MCF 10A (cell line): ENCODE measurements around the gene ACTN4. TPM values are rescaled to one million over a fixed set of nuclear protein-coding genes. Genes with fewer than 3 reads are reported as not detected.

Source experiments
- BruUV-seq: library from RNA; stranded (reverse); fragments of 400-500 nt; replicated peaks from 2 replicates; lab custom pipeline; 2021; lab: Mats Ljungman, UMichigan
- CTCF ChIA-PET: fragments of 300-600 bp; sonication (Branson Sonifier 250); formaldehyde crosslinking; extraction: SDS; loops from one replicate; lab custom pipeline; 2021; ENCODE audit warnings: antibody characterized with exemption, inconsistent platforms; lab: Yijun Ruan, JAX
- POLR2A ChIA-PET: fragments of 300-600, 350-650 bp; sonication (Branson Sonifier 250); formaldehyde crosslinking; extraction: SDS; loops from one replicate; lab custom pipeline; 2020; ENCODE audit warnings: antibody characterized with exemption, inconsistent platforms; lab: Yijun Ruan, JAX
- DNase-seq: peaks from one replicate; pipeline ENCODE4 v3.0.0-alpha.2; 2018; ENCODE audit not compliant: unreplicated experiment
- H3K27ac Mint-ChIP-seq: one replicate; pipeline ENCODE4 v1.8.0; 2022; ENCODE audit warnings: mild to moderate bottlenecking, low read depth, mixed read lengths; ENCODE audit not compliant: unreplicated experiment
- H3K27me3 Mint-ChIP-seq: one replicate; pipeline ENCODE4 v1.8.0; 2022; ENCODE audit warnings: mixed read lengths; ENCODE audit not compliant: insufficient read depth, unreplicated experiment
- H3K36me3 Mint-ChIP-seq: one replicate; pipeline ENCODE4 v1.8.0; 2022; ENCODE audit warnings: mild to moderate bottlenecking, moderate library complexity, mixed read lengths; ENCODE audit not compliant: insufficient read depth, unreplicated experiment
- H3K4me1 Mint-ChIP-seq: one replicate; pipeline ENCODE4 v1.8.0; 2022; ENCODE audit warnings: mixed read lengths; ENCODE audit not compliant: insufficient read depth, unreplicated experiment
- H3K4me3 Mint-ChIP-seq: one replicate; pipeline ENCODE4 v1.8.0; 2022; ENCODE audit warnings: mild to moderate bottlenecking, moderate library complexity, mixed read lengths; ENCODE audit not compliant: unreplicated experiment
- H3K9me3 Mint-ChIP-seq: one replicate; pipeline ENCODE4 v1.8.0; 2022; ENCODE audit warnings: mixed read lengths; ENCODE audit not compliant: unreplicated experiment
- CTCF ChIP-seq: fragments of 200-600 bp; IDR thresholded peaks from one replicate; pipeline ENCODE4 v1.8.0; 2022; ENCODE audit warnings: antibody characterized with exemption, mild to moderate bottlenecking; ENCODE audit not compliant: unreplicated experiment
- intact Hi-C: fragments of 100-400 bp; cut with micrococcal nuclease; formaldehyde crosslinking; loops from 2 replicates; pipeline ENCODE4 v1.14.1; 2022
- total RNA-seq: library from RNA; stranded (reverse); gene quantifications from 2 replicates; pipeline ENCODE4 v1.2.3, GENCODE V29; 2022

The ACTN4 gene
- total RNA-seq, 1 experiment from 2014 or later = 300 TPM

DNA sequence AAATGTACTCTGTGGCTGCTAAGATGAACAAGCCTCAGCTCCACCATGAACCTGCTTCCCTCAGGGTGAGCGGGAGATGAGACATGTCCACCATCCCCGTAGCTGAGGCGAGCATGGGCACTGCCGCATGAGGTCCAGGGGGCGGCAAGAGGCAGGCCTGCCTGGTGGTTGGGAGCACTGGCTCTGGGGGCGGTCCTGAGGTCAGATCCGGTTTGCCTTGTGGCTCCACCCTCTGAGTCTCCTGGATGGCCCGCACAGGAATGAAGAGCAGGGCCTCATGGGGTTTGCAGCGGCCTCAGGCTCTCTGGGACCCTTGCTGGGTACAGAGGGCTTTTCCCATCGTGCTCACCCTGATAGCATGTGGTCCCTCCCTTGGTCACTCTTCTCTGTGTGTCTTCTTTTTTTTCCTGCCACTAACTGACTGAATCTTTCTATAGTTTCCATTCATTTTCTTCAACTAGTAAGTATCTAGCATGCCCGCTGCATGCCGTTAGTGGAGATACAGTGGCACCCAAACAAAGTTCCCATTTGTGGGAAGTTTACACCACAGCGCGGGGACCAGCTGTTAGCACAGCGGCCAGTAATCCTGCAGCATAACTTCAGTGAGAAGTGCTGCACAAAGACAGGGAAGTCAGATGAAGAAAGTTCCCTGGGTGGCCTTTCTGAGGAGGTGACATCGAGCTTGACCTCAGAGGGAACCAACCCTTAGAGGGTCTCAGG, 59.5 kb downstream of the ACTN4 start:
- Mint-ChIP-seq H3K27ac (peak overlapping the region; percentile 64), H3K9me3 (no peaks in the 10 kb centered on the region), H3K4me3 (no peak overlapping the region), H3K27me3 (no peaks in the 10 kb centered on the region), H3K4me1 (peaks cover 11% of the 10 kb centered on the region), H3K36me3 (peaks cover 93% of the 10 kb centered on the region)
- BruUV-seq = no TSS peak
- CTCF ChIA-PET = interaction anchor here (0.5 to 1.0 kb wide), 2 partner anchors 23 to 68 kb away, joined by 3 read pairs; no protein-coding TSS in a partner anchor
- no peak for TF ChIP-seq CTCF
- POLR2A ChIA-PET = interaction anchor here (0.7 kb wide), 2 partner anchors 60 to 132 kb away, joined by 3 to 4 read pairs; partner anchors contain the start of gene ACTN4
- intact Hi-C loops = no loop called here
- DNase-seq = no peak

DNA sequence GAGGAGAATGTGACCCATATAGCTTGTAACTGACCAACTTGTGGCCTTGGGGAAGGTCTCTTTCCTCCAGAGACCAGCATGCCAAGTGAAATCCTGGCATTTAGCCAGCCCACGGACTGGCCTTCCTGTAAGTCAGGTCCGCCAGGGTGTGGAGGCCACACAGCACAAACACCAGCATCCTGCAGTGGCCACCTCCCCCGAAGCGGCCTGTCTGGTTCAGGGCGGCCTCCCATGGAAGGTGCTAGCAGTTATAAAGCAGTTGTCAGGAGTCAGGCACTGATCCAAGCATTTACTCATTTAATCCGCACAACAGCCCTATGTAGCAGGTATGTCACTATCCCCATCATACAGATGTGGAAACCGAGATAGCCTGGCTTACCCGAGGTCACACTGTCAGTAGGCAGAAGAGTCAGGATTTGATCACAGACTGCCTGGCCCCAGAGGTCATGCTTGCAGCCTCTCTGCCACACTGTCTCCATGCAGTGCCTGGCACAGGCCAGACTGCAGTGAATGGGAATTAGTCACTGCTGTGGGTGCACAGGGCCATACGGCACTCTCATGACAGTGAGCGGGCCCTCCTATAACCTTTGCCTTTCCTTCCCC, 60.2 kb downstream of the ACTN4 start:
- POLR2A ChIA-PET = interaction anchor here (0.7 kb wide), 1 partner anchor 131 kb away, joined by 4 read pairs; no protein-coding TSS in a partner anchor
- peak overlapping the region; percentile 64 for H3K27ac Mint-ChIP-seq
- H3K9me3 Mint-ChIP-seq = no peaks in the 10 kb centered on the region
- H3K4me1 Mint-ChIP-seq = peaks cover 11% of the 10 kb centered on the region
- H3K27me3 Mint-ChIP-seq = no peaks in the 10 kb centered on the region
- H3K4me3 Mint-ChIP-seq = no peak overlapping the region
- intact Hi-C loops = no loop called here
- no peak for TF ChIP-seq CTCF
- BruUV-seq = no TSS peak
- DNase-seq = no peak
- peaks cover 93% of the 10 kb centered on the region for H3K36me3 Mint-ChIP-seq
- CTCF ChIA-PET = no interaction called here

- Mint-ChIP-seq H3K4me1 (peaks cover 11% of the 10 kb centered on the region), H3K4me3 (no peak overlapping the region), H3K36me3 (peaks cover 95% of the 10 kb centered on the region), H3K9me3 (no peaks in the 10 kb centered on the region), H3K27me3 (no peaks in the 10 kb centered on the region), H3K27ac (peak overlapping the region; percentile 64)
- no peak for DNase-seq
- no TSS peak for BruUV-seq
- ChIA-PET POLR2A (no interaction called here), CTCF (no interaction called here)
- intact Hi-C loops = no loop called here
- TF ChIP-seq CTCF = no peak
These were observed 61.1 kb downstream of the ACTN4 start for GRCh38 chr19:38708413-38709024.

GRCh38 chr19:38709119-38709518, 61.7 kb downstream of the ACTN4 start:
- ChIA-PET CTCF (interaction anchor here (0.5 to 0.6 kb wide), 2 partner anchors 164 to 253 kb away, joined by 3 read pairs; no protein-coding TSS in a partner anchor), POLR2A (interaction anchor here (0.7 kb wide), 1 partner anchor 11 kb away, joined by 4 read pairs; no protein-coding TSS in a partner anchor)
- no peak for TF ChIP-seq CTCF
- no peak for DNase-seq
- no peaks in the 10 kb centered on the region for H3K9me3 Mint-ChIP-seq
- H3K4me1 Mint-ChIP-seq = peaks cover 11% of the 10 kb centered on the region
- H3K27ac Mint-ChIP-seq = no peak overlapping the region
- H3K4me3 Mint-ChIP-seq = no peak overlapping the region
- H3K27me3 Mint-ChIP-seq = no peaks in the 10 kb centered on the region
- intact Hi-C loops = no loop called here
- peaks cover 95% of the 10 kb centered on the region for H3K36me3 Mint-ChIP-seq
- no TSS peak for BruUV-seq
